ENCODE results near the gene PTPRT.

DNA sequence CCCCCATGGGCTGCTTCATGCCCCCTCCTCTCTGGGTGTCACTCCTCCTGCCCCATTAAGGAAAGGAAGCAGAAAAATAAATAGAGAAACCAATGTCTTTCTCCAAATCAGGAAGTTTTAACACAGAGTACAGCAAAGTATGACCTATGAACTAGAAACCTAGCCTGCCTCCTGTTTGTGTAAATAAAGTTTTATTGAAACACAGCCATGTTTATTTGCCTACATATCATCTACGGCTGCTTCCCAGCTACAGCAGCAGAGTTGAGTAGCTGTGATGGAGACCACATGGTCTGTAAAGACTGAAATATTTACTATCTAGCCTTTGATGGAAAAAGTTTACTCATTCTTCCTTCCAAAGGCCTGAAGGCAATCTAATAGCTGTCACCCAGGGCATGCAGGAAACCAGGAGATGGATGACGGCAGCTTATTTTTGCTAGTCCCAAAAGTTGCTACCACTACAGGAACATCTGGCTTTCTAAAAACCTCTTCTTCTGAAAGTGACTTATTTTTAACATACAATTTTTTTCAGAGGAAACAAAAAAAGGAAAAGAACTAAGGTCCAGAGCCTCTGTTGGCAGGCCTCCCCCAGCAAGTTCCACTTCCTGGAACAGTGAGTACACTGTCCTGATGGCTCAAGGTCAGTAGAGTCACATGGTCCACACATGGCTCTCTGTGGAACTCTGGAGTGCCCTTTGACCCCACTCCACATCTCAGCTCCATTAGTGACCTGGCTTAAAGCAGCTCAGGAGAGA is 287.8 kb downstream of the PTPRT start:
- TF ChIP-seq, protein P1, sequence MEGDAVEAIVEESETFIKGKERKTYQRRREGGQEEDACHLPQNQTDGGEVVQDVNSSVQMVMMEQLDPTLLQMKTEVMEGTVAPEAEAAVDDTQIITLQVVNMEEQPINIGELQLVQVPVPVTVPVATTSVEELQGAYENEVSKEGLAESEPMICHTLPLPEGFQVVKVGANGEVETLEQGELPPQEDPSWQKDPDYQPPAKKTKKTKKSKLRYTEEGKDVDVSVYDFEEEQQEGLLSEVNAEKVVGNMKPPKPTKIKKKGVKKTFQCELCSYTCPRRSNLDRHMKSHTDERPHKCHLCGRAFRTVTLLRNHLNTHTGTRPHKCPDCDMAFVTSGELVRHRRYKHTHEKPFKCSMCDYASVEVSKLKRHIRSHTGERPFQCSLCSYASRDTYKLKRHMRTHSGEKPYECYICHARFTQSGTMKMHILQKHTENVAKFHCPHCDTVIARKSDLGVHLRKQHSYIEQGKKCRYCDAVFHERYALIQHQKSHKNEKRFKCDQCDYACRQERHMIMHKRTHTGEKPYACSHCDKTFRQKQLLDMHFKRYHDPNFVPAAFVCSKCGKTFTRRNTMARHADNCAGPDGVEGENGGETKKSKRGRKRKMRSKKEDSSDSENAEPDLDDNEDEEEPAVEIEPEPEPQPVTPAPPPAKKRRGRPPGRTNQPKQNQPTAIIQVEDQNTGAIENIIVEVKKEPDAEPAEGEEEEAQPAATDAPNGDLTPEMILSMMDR (IDR thresholded peaks at IDR 0.05) = no peak
- no peak for TF ChIP-seq POLR2A (IDR thresholded peaks at IDR 0.05)

All from uterus (tissue), 2 donors.